ENCODE results near the gene ADAMTS9.

Gene ADAMTS9, protein sequence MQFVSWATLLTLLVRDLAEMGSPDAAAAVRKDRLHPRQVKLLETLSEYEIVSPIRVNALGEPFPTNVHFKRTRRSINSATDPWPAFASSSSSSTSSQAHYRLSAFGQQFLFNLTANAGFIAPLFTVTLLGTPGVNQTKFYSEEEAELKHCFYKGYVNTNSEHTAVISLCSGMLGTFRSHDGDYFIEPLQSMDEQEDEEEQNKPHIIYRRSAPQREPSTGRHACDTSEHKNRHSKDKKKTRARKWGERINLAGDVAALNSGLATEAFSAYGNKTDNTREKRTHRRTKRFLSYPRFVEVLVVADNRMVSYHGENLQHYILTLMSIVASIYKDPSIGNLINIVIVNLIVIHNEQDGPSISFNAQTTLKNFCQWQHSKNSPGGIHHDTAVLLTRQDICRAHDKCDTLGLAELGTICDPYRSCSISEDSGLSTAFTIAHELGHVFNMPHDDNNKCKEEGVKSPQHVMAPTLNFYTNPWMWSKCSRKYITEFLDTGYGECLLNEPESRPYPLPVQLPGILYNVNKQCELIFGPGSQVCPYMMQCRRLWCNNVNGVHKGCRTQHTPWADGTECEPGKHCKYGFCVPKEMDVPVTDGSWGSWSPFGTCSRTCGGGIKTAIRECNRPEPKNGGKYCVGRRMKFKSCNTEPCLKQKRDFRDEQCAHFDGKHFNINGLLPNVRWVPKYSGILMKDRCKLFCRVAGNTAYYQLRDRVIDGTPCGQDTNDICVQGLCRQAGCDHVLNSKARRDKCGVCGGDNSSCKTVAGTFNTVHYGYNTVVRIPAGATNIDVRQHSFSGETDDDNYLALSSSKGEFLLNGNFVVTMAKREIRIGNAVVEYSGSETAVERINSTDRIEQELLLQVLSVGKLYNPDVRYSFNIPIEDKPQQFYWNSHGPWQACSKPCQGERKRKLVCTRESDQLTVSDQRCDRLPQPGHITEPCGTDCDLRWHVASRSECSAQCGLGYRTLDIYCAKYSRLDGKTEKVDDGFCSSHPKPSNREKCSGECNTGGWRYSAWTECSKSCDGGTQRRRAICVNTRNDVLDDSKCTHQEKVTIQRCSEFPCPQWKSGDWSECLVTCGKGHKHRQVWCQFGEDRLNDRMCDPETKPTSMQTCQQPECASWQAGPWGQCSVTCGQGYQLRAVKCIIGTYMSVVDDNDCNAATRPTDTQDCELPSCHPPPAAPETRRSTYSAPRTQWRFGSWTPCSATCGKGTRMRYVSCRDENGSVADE (N-terminal part only)

DNA sequence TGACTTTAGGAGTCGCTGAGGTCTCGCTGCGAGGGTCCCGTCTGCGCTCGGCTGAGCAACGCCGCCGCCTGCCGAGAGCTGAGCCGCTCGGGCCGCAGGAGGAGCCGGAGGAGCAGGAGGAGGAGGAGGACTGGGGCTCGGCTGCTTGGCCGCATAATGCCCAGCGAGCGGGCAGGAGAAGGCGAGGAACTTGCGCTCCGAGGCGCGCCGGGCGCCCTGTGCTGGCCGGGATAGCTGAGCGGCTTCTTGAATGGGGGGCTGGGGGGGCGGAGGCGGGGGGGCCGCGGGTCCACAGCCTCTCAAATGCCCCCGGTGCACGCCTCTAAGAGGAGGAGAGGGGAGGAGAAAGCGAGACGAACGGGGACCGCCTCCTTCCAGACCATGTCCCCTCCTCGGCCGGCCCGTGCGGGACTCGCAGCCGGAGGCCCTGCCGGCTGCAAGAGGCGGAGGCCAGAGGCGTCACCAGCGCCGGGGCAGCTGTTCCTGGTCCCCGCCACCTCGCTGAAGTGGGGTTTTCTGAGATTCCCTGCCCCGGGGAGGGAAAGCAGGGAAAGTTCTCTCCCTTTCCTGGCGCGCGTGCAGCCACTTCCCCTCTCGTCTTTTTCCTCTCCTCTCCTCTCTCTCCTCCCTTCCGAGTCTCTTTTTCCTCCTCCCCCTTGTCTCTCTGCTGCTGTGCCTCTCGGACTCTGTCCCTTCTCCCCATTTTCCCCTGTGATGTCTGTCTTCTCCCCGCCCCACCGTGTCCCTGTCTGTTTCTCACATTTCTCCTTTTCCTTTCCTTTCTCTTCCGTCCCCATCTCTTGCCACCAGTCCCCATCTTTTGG, at the start of gene ADAMTS9:
Gene ADAMTS9, minus strand, starts transcription at position 220 of the 824 bp plus-strand sequence. CDS start 343 bp downstream, outside the sequence.
- no peak for DNase-seq

DNA sequence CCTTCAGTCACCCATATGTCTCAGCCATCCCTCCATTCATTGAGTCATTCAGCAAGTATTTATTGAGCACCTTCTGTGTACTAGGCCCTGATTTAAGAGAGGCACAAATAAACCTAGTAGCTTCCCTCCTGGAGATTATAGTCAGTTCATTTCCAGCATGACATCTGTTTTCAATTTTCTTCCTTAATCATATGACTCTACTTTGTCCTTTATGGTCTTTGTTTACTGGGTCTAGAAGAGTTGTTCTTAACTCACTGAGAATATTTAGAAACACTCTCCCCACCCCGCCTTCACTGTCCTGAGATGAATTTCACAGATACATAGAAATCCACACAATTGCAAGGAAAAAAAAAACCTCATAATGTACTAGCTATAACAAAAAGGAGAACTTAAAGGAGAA, 44.8 kb upstream of the ADAMTS9 start:
- DNase-seq = no peak

DNA sequence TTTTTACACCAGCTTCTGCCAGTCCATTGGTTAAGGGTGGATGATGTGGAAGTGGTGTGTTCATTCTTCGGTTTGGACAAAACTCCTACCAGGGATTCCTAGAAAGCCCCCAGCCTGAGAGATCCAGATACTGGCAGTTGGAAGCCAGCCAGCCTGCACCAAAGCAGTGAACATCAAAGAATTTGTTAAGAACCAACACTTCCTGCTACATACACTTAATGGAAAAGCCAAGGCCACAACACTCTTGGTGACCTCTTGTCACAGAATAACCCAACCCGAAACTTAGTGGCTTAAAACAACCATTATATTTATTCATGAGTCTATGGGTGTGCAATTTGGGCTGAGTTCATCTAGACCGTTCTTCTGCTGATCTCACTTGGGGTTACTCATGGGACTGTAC, 42.9 kb upstream of the ADAMTS9 start:
- no peak for DNase-seq

DNA sequence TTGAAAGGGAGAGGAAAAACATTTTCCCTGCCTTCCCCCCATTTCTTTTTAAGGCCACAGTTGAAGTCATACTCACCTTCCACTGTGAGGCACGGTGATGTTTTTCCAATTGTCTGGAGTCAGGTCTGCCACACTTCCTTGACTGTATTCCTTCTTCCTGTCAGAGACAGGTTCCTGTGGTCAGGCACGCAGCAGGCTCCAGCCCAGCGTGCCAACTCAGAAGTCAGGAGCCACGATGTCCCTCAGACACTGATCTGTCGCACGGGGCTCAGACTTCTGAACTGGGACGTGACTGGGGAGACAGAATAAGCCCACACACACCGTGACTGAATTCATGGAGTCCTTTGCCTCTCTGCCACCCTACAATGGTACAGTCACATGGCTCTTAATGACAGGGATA, 41.2 kb upstream of the ADAMTS9 start:
- DNase-seq = no peak

DNA sequence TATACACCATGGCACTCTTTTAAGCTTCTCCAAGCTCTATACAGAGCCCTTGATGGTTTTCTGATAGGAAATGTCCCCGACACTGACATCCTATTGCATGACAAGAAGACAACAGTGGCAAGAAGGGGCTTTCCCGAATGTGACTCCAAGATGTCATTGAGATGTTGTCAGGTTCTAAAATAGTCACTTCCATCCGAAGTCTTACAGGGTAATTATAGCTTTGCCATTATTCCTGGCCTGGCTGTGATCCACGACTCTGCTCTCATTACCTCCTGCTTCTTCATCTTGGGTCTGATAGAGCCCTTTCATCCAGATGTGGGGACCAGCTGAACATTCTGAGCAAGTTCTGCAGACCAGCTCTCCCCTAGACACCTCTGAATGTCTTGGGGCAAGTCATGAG, 40.6 kb upstream of the ADAMTS9 start:
- DNase-seq = no peak

DNA sequence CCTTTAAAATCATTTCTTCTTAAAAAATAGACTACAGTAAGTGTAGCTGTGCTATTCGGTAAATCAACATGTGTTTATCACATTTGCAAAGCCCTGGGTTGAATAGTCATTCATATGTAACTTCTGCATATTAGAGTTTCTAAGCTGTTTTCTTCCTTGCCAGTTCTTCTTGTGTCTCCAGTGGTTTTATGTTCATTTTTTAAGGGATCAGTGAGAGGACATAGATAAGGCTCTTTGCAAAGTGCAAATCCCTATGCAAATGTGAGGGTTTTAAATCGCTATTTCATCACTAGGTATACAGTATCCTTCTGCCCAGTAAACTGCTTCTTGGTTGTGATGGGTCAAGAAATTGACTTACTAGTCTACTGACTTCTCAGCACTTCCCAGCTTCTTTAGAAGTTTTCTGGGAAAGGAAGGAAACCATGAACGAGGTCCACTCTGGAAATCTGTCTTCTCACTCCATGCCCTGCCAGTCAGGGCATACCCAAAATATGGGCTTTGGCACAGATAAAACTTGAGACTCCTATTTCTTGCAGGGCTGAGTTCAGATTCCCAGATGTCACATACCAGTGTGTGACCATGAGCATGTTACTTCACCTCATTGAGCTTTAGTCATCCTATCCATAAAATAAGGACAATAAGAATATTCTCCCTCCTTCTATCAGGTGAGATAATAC, 38.8 kb upstream of the ADAMTS9 start:
- DNase-seq = no peak

DNA sequence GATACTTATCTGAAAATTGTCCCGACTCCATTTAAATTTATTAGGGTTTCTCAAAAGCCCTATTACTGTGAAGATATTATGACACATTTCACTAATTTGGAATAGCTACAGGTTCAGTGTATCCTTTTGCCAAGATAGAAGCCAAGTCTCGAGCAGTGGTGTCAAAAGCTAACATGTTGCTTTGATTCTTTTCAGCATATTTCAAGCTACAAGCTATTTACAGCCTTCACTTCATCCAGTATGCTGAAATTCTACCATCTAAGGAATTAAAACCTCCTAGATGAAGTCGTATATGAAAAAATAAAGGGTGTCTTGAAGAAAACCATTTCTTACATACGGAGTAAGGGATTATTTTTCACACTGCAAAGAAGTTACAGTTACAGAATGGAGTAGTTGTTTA, 31.2 kb upstream of the ADAMTS9 start:
- no peak for DNase-seq

DNA sequence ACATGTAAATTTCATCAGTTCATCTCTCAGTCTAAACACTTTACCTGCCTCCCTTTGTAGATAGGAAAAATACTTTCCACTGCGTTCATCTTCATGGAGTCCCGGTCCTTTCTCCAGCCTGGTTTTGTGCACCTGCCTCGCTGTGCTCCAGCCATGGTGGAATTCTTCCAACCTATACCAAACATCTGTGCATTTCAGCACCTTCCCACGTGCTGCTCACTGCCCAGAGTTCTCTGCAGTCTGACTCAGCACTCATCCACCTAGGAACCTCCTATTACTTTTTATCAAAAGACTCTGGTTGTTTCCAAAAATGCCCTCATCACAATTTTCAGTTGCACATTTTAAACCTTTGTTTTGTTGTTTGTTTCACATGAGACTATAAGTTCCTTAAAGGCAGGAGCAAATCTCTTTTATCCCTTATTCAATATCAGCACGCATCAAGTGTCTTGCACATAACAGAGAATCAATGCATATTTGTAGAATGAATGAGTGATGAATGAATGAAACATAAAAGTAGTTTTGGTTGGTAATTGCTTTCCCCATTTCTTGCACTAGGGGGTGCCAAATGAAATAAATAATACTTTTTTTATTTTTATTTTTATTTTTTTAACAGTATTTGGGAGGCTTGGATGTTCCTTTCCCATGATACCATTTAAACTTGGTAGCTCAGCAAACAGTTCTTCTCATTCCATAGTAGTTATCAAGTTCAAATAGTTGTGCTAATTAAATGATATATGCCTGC, 30.2 kb upstream of the ADAMTS9 start:
- no peak for DNase-seq

DNA sequence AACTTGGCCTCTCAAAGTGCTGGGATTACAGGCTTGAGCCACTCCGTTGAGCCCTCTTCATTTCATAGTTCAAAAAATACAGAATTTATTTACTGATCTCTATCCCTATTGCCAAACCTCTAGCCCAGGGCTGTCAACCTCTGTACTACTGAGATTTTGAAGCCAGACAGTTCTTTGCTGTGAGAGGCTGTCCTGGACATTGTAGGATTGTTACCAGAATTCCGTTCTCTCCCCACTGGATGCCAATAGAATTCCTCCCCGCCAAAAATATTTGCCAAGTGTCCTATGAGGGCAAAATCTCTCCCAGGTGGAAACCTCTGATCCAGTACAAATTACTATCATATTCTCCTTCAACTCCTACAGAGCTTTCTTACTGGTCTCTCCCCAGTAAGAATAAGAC, 29.6 kb upstream of the ADAMTS9 start:
- DNase-seq = no peak

DNA sequence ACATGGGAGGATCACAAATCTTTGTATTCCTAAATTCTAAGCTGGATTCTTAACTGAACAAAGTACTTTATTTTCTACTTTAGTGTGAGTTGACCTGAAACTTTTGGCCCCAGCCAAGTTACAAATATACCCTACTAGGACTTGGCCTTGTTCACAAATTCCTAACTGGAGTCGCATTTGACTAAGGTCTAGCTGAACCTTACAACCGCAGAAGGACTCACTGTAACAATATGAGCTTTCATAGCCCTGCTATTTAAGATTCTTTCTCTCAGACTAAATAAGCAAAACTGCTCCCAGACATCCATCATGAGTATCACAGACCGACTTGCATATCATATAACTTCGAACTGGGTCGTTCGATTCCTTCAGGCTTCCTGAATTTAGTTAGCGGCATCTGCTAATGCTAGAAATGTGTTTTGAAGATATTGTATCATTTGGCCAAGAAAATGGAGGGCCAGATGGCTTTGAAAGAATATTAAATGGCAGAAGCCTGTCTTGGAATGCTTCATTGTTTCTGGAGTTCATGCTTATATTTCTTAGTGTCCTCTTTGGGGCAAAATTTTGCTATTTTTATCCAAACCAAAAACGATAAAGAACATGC, 28.4 kb upstream of the ADAMTS9 start:
- no peak for DNase-seq

DNA sequence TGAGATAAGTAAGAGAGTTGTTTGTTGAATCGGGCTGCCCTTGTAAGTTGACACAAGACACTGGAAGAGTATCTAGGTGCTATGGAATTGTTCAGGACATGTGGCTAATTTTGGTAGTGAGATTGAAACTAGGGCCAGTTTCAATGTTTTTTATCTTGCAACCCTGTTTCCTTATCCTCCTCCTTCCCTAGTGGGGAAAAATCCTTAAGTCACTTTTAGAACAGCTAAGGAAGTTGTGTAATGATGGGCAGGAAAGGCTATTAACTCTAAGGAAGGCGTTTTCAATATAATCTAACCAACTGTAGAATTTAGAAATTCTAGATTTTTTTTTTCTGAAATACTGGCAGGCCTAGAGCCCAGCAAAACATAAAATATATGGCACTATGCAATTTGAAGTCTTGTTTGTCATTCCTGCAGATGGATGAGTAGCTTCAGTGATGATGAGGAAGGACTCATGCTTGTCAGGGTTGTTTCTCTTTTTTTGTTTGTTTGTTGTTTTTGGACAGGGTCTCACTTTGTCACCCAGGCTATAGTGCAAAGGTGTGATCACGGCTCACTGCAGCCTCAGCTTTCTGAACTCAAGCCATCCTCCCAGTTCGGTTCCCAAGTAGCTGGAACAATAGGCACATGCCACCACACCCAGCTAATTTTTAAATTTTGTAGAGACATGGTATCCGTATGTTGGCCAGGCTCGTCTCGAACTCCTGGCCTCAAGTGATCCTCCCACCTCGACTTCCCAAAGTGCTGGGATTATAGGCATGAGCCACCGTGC, 27.6 kb upstream of the ADAMTS9 start:
- no peak for DNase-seq

DNA sequence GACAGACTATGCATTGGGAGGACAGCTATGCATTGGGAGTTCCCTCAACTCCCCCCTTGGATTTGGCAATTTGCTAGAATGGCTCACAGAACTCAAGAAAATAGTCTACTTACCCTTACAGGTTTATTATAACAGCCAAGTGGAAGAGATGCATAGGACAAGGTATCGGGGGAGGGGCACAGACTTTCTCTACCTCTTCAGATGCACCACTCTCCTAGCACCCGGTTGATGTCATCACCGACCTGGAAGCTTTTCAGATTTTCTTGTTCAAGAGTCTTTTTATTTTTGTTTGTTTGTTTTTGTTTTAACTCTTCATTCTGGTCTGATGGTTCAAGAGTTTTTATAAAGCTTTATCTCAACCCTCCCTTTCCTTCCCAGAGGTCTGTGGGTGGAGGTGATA, 20.7 kb upstream of the ADAMTS9 start:
- DNase-seq = no peak

DNA sequence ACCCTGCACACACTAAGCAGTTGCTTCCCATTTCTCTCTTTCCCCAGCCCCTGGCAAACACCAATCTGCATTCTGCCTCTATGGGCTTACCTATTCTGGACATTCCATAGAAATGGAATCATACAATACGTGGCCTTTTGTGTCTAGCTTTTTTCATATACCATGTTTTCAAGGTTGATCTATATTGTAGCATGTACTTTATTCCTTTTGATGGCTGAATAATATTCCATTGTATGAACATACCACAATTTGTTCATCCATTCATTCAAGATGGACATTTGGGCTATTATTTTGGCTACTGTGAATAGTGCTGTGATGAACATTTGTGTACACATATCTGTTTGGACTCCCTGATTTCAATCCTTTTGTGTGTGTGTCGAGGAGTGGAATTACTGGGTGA, 18.1 kb upstream of the ADAMTS9 start:
- DNase-seq = no peak

DNA sequence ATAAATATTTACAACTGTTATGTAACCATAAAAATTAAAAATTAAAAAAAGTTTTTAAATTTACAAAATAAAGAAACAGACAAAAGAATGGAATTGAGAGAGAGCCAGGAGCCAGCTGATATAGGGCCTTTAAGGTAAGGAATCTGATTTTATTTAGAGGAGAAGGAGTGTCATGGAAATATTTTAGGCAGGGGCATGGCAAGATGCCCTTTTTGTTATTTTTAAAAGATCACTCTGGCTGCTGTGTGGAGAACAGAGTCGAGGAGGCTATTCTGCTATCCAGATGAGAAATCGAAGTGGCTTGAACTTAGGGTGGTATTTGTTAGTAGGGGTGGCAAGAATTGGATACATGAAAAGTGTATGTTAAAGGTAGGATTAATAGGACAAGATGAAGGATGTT, 9.1 kb upstream of the ADAMTS9 start:
- DNase-seq = no peak

DNA sequence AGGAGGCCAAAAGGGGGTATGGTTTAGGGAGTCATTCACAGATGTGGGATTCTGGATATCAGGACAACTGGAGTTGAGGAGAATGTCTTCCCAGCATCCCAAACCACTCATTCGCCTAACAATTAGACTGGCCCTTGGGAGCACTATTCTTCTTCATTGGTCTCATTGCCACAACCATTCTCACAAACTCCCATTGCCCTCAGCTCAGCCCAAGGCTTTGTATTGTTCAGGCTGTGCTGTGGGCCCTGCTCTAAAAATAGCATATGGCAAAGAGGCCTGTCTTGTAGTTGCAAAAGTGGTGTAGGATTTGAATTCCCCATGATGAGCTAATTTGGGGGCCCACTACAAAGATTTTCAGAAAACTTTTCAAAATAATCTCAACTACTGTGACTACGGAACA, 6.3 kb upstream of the ADAMTS9 start:
- DNase-seq = no peak

DNA sequence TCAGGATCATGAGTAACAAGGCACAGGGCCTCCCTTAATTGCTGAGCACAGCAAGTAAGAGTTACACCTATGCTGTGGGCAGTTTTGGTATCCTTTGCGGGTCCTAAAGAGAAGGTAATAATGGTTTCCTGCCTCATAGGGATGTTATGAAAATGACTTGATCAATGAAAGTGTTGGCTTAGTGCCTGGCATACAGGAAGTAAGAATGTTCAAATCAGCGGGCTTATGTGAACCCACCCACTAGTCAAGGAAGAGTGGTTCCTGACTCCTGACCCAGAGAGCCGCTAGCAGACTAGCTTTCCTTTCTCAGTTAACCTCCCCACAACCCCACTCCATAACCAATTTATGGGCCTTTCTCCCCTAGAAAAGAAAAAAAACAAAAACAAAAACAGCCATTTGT, 5.2 kb upstream of the ADAMTS9 start:
- no peak for DNase-seq

DNA sequence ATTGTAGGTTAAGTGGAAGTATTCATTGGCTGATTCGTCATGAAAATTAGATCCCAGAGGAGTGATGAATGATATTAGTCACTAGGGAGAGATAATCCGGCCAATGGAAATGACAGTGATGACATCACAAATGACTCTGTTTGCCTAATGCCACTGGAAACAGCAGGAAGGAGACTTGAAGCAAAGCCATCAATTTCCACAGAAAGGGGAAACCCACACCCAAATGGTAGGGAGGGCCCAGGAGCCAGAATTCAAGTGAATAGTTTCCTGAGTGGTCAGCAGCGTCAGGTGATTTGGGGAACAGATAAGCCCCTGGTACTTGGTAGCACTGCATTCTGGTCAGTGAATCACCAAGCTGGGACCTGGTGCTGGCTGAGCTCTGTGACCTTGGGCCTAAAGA, 3.3 kb upstream of the ADAMTS9 start:
- no peak for DNase-seq

DNA sequence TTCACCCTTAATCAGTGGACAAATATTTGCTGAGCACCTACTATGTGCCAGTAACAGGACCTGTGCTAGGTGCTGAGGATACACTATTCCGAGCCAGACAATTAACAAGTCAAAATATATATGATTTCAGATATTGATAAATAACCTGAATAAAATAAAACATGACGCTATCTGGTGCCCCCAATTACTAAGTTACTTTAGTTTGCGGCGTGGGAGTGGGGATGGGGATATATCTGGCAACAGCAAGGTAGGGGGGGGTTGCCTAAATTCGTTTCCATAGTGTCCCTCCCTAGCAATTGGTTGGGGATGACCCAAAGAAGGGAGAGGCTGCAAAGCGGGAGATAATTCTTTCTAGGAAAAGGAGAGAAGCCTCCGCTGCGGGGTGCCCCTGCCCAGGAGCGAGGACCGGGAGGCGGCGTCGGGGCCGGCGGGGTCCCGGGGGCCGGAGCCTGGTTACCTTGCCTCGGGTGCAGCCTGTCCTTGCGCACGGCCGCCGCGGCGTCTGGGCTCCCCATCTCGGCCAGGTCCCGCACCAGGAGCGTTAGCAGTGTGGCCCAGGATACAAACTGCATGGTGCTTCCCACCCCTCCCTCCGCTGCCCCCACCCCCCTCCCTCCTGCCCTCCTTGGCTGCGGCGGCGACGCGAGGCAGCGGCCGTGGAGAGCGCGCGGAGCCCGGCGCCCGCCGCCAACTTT, 567 bp downstream of the ADAMTS9 start:
- DNase-seq = no peak

DNA sequence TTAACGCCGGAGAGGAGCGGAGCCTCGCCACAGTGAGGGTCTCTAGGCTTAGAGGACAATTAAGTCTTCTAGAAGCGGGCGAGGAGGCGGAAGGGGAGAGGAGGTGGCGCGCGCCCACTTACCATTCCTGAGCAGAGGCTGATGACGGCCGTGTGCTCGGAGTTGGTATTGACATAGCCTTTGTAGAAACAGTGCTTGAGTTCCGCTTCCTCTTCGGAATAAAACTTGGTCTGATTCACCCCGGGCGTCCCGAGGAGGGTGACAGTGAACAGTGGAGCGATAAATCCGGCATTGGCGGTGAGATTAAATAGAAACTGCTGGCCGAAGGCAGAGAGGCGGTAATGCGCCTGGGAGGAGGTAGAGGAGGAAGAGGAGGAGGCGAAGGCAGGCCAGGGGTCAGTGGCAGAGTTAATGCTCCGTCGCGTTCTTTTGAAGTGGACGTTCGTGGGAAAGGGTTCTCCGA, 1.3 kb downstream of the ADAMTS9 start:
- DNase-seq = no peak

Data from NCI-H1694 treated with DMSO at 0.1 percent for 48 hours (cell line).